GM12892 (cell line): ENCODE results near the gene TOR1B.

Experiments used
- POLR2A ChIP-seq: IDR thresholded peaks from 2 replicates; pipeline ENCODE4 v1.6.1; 2011; ENCODE audit warnings: low read depth, low read length, control low read depth
- POLR2AphosphoS5 ChIP-seq: IDR thresholded peaks from 2 replicates; pipeline ENCODE4 v1.6.1; 2011; ENCODE audit warnings: low read depth, low read length, control low read depth

- no peak for TF ChIP-seq POLR2A
- no peak for TF ChIP-seq POLR2AphosphoS5
Measured at GRCh38 chr9:129757045-129757444, 45.9 kb upstream of the TOR1B start.
